Renal cortex interstitium (tissue), 11 donors: ENCODE data around the gene HMGCS2. TPM values are rescaled to one million over a fixed set of nuclear protein-coding genes. Genes with fewer than 3 reads are reported as not detected.
A peak's percentile ranks its signal among the peaks of the same experiment; 100 is the strongest.

Experiments
- DNase-seq, 11 donors: peaks; one replicate each; pipeline ENCODE4 v3.0.0-alpha.2; 2013; ENCODE audit warnings: low read depth in 9 of 11, low spot score in 4 of 11; ENCODE audit errors: extremely low read depth in 1 of 11
- polyA plus RNA-seq, 3 donors: library from polyadenylated mRNA; unstranded; fragments of 120-200 nt; gene quantifications; one replicate each; pipeline ENCODE4 v1.2.1, GENCODE V29; 2013; ENCODE audit not compliant: insufficient read length in 3 of 3

The HMGCS2 gene
- polyA plus RNA-seq, 3 donors = 63.2 to 92.4 (median 70.2) TPM

- peak in 3 of 11 donors; percentile 35 to 69 (median 61) for DNase-seq
These were observed 5.1 kb upstream of the HMGCS2 start for GRCh38 chr1:119773711-119774241.

GRCh38 chr1:119772298-119772697 lies 3.6 kb upstream of the HMGCS2 start:
- no peak for DNase-seq

- DNase-seq = no peak
These were observed 3.1 kb upstream of the HMGCS2 start for GRCh38 chr1:119771770-119772169.

GRCh38 chr1:119771016-119771415 lies 2.3 kb upstream of the HMGCS2 start:
- DNase-seq = no peak

GRCh38 chr1:119767486-119767885 lies 1.2 kb downstream of the HMGCS2 start:
- DNase-seq = no peak

- no peak for DNase-seq
These were observed 2.3 kb downstream of the HMGCS2 start for GRCh38 chr1:119766374-119766794.

- DNase-seq = no peak
These were observed 4.5 kb downstream of the HMGCS2 start for GRCh38 chr1:119764220-119764619.

- no peak for DNase-seq
These were observed 5.8 kb downstream of the HMGCS2 start for GRCh38 chr1:119762953-119763352.

- no peak for DNase-seq
These were observed 6.3 kb downstream of the HMGCS2 start for GRCh38 chr1:119762409-119762808.

- no peak for DNase-seq
These were observed 10.1 kb downstream of the HMGCS2 start for GRCh38 chr1:119758584-119758983.

- DNase-seq = no peak
These were observed 16.1 kb downstream of the HMGCS2 start for GRCh38 chr1:119752592-119752991.

- no peak for DNase-seq
These were observed 20.7 kb downstream of the HMGCS2 start for GRCh38 chr1:119748040-119748439.

GRCh38 chr1:119747451-119747850 lies 21.3 kb downstream of the HMGCS2 start:
- DNase-seq = no peak

GRCh38 chr1:119745034-119745433 lies 23.7 kb downstream of the HMGCS2 start:
- DNase-seq = no peak

- DNase-seq = no peak
These were observed 24.1 kb downstream of the HMGCS2 start for GRCh38 chr1:119744598-119744942.

GRCh38 chr1:119743776-119744597 lies 24.7 kb downstream of the HMGCS2 start:
- peak; percentile 40 to 77 (median 67) for DNase-seq

- DNase-seq = no peak
These were observed 25.4 kb downstream of the HMGCS2 start for GRCh38 chr1:119743308-119743707.

- no peak for DNase-seq
These were observed 26.0 kb downstream of the HMGCS2 start for GRCh38 chr1:119742677-119743076.

- DNase-seq = no peak
These were observed 26.5 kb downstream of the HMGCS2 start for GRCh38 chr1:119742202-119742601.

GRCh38 chr1:119740896-119741780 lies 27.6 kb downstream of the HMGCS2 start:
- no peak for DNase-seq
